ENCODE results near the gene UMODL1.
A peak's percentile ranks its signal among the peaks of the same experiment; 100 is the strongest.

DNA sequence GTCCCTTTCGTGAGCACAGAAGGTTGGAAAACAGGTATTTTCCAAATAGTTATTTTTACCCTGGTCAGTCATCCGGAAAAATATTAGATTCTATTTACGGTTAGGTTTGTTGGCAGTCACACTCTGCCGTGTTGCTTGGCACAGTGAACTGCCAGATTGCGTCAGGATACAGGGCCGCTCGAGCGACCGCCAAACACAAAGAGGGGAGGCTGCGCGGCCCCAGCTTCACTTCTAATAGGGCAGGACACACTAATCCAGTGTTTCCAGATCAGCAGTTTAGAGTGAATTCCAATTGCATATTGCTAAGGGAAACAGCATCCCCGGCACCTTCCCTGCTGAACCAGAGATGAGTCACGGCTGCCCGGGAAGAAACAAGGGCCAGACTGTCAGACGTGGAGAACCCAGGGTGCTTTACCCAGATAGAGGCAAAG is 22.9 kb downstream of the UMODL1 start:
- TF ChIP-seq POLR2A (IDR thresholded peaks at IDR 0.05; ENCODE audit: low read depth, low read length) = no peak
- peak; percentile 19 for TF ChIP-seq FOS (IDR thresholded peaks at IDR 0.05; ENCODE audit: borderline replicate concordance, insufficient read depth, low read length)
- TF ChIP-seq, protein P1, sequence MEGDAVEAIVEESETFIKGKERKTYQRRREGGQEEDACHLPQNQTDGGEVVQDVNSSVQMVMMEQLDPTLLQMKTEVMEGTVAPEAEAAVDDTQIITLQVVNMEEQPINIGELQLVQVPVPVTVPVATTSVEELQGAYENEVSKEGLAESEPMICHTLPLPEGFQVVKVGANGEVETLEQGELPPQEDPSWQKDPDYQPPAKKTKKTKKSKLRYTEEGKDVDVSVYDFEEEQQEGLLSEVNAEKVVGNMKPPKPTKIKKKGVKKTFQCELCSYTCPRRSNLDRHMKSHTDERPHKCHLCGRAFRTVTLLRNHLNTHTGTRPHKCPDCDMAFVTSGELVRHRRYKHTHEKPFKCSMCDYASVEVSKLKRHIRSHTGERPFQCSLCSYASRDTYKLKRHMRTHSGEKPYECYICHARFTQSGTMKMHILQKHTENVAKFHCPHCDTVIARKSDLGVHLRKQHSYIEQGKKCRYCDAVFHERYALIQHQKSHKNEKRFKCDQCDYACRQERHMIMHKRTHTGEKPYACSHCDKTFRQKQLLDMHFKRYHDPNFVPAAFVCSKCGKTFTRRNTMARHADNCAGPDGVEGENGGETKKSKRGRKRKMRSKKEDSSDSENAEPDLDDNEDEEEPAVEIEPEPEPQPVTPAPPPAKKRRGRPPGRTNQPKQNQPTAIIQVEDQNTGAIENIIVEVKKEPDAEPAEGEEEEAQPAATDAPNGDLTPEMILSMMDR (IDR thresholded peaks at IDR 0.05; ENCODE audit: extremely low read depth in 1 of 2, insufficient read depth in 1 of 2, low read depth in 1 of 2, low read length in 2 of 2) = no peak
- no peak for TF ChIP-seq JUN (IDR thresholded peaks at IDR 0.05; ENCODE audit: borderline replicate concordance, insufficient read depth, insufficient read length, low read depth)
- TF ChIP-seq, protein P2, sequence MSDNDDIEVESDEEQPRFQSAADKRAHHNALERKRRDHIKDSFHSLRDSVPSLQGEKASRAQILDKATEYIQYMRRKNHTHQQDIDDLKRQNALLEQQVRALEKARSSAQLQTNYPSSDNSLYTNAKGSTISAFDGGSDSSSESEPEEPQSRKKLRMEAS (IDR thresholded peaks at IDR 0.05; ENCODE audit: insufficient read depth, insufficient read length) = no peak
- no peak for TF ChIP-seq POLR2AphosphoS5 (IDR thresholded peaks at IDR 0.05; ENCODE audit: insufficient read depth, low read depth, low read length)
- TF ChIP-seq EZH2 (IDR thresholded peaks at IDR 0.05; ENCODE audit: borderline replicate concordance, low read depth, low read length, severe bottlenecking) = no peak

All from endothelial cell of umbilical vein (primary cell).